Transverse colon (tissue), 4 donors: ENCODE measurements around the gene EYS. TPM values are rescaled to one million over a fixed set of nuclear protein-coding genes. Genes with fewer than 3 reads are reported as not detected.

Experiments used
- DNase-seq: peaks from one replicate; pipeline ENCODE4 v3.0.0-alpha.2; 2019
- H3K27ac ChIP-seq, 4 donors: fragments of 200-600 bp; sonication (generic); 2 replicates each; pipeline ENCODE4 v1.5.1; 2016 to 2018; ENCODE audit warnings: inconsistent platforms in 4 of 4
- H3K27me3 ChIP-seq: fragments of 200-600 bp; sonication (generic); 2 replicates; pipeline ENCODE4 v1.5.1; 2017; ENCODE audit warnings: inconsistent platforms
- H3K36me3 ChIP-seq, 4 donors: fragments of 200-600 bp; sonication (generic); 2 replicates each; pipeline ENCODE4 v1.5.1; 2017 to 2019; ENCODE audit warnings: inconsistent platforms in 4 of 4
- H3K4me1 ChIP-seq, 4 donors: fragments of 200-600 bp; sonication (generic); 2 replicates each; pipeline ENCODE4 v1.5.1; 2017 to 2020; ENCODE audit warnings: inconsistent platforms in 4 of 4
- H3K4me3 ChIP-seq, 4 donors: fragments of 200-600 bp; sonication (generic); 1 replicate in 1 of 4; 2 replicates in 3 of 4; pipeline versions ENCODE4 v1.5.1 to v1.6.1; 2017 to 2019; ENCODE audit warnings: inconsistent platforms in 4 of 4
- H3K9me3 ChIP-seq, 2 donors: fragments of 200-600 bp; sonication (generic); 2 replicates each; pipeline ENCODE4 v1.5.1; 2017 to 2019; ENCODE audit warnings: inconsistent platforms in 2 of 2
- EP300 ChIP-seq: sonication (generic); formaldehyde crosslinking; IDR thresholded peaks from one replicate; pipeline ENCODE4 v1.6.1; 2017; ENCODE audit warnings: antibody characterized with exemption, low read depth
- POLR2A ChIP-seq: fragments of 450-650 bp; IDR thresholded peaks from one replicate; pipeline ENCODE4 v1.6.1; 2016; ENCODE audit warnings: antibody characterized with exemption, mild to moderate bottlenecking, moderate library complexity
- POLR2AphosphoS5 ChIP-seq, 3 donors: sonication (generic); formaldehyde crosslinking; IDR thresholded peaks; one replicate each; pipeline ENCODE4 v1.6.1; 2016; ENCODE audit warnings: antibody characterized with exemption in 3 of 3
- WGBS, 2 donors: methylation state at CpG; one replicate each; pipeline ENCODE4 v1.1.5; 2018; ENCODE audit warnings: low coverage in 1 of 2; 5-methylcytosine and 5-hydroxymethylcytosine counted together
- in situ Hi-C, 4 donors: fragments of 200-750 bp; cut with MboI; loops; one replicate each; pipeline versions ENCODE4 v1.15.0 to v1.15.1; 2017; ENCODE audit warnings: low sequenced_read_pairs in 3 of 4, low pct_ligation_motif_present in 1 of 4, low pct_unique_long_range_greater_than_20kb in 1 of 4
- intact Hi-C: fragments of 100-400 bp; cut with DNase I; formaldehyde crosslinking; loops from one replicate; pipeline ENCODE4 v1.15.1; 2023; ENCODE audit warnings: low total_unique reads
- total RNA-seq, 4 donors: library from RNA; depleted of rRNA; stranded (reverse); fragments of >200 nt; gene quantifications; one replicate each; pipeline ENCODE4 v1.1.0, GENCODE V29; 2016
- TF ChIP-seq, protein P1 (sequence below), 5 experiments: fragments of 200-600 bp in 3 of 5; fragments of 450-650 bp in 2 of 5; sonication (generic) in 3 of 5; IDR thresholded peaks; 1 replicate in 2 of 5; 2 replicates in 3 of 5; pipeline ENCODE4 v1.5.1; 2016 to 2017; ENCODE audit warnings: antibody characterized with exemption in 5 of 5, inconsistent platforms in 3 of 5, mild to moderate bottlenecking in 2 of 5, moderate library complexity in 1 of 5

Gene EYS
- total RNA-seq, 4 donors from 2014 or later: 0.41 TPM; not detected in 3

DNA sequence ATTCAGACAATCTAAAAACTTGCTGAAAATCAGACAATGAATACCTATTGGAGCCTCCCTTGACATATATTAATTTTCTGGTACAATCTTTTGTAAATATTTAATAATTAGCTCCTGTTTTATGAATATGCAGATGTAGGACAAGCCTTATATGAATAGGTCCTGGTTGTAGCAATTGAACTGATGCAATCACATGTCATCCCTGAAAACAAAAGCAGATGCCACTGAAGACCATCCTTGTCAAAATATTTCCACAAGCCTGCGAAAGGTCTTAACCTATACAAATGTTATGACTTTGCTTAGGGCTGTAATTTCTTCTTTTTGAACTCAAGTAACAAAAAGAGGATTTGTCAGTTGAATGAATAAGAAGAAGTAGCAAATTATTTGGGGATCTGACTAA, 722.1 kb downstream of the EYS start:
- H3K9me3 ChIP-seq: no peaks in the 10 kb centered on the region

DNA sequence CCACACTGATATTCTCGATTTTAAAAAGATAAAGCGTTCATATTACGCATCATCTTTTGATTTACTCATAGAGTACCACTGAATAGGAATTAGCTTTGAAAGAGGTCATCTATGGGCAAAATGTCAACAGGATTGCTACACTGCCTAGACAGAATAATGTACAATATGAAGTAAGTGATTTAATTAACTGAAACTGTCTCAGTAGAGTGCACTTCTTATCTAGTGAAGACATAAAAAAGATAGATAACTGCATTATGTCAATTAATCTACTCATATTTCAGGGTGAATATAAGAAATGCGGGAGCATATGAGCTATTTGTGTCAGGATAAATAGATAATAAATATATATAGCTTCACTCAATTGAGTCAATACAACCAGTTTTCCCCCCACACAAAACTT, 723.9 kb downstream of the EYS start:
- H3K9me3 ChIP-seq: no peaks in the 10 kb centered on the region
- H3K27ac ChIP-seq: no peak overlapping the region
- H3K4me3 ChIP-seq: no peak overlapping the region
- WGBS, 2 donors: 87 to 89% methylated on average over 4 of the region's 4 CpGs
- no peak for DNase-seq
- TF ChIP-seq EP300: no peak
- TF ChIP-seq POLR2AphosphoS5 (IDR thresholded peaks at IDR 0.05): no peak
- TF ChIP-seq POLR2A: no peak
- TF ChIP-seq, protein P1, sequence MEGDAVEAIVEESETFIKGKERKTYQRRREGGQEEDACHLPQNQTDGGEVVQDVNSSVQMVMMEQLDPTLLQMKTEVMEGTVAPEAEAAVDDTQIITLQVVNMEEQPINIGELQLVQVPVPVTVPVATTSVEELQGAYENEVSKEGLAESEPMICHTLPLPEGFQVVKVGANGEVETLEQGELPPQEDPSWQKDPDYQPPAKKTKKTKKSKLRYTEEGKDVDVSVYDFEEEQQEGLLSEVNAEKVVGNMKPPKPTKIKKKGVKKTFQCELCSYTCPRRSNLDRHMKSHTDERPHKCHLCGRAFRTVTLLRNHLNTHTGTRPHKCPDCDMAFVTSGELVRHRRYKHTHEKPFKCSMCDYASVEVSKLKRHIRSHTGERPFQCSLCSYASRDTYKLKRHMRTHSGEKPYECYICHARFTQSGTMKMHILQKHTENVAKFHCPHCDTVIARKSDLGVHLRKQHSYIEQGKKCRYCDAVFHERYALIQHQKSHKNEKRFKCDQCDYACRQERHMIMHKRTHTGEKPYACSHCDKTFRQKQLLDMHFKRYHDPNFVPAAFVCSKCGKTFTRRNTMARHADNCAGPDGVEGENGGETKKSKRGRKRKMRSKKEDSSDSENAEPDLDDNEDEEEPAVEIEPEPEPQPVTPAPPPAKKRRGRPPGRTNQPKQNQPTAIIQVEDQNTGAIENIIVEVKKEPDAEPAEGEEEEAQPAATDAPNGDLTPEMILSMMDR (IDR thresholded peaks at IDR 0.05): no peak
- no peaks in the 10 kb centered on the region for H3K36me3 ChIP-seq
- intact Hi-C loops: no loop called here
- H3K4me1 ChIP-seq: no peaks in the 10 kb centered on the region
- no peaks in the 10 kb centered on the region for H3K27me3 ChIP-seq
- in situ Hi-C loops: no loop called here

More for the DNA sequence above, 722.1 kb downstream of the EYS start:
- DNase-seq: no peak
- in situ Hi-C loops (no loop called here), intact Hi-C loops (no loop called here)
- TF ChIP-seq POLR2AphosphoS5 (IDR thresholded peaks at IDR 0.05): no peak
- TF ChIP-seq EP300: no peak
- TF ChIP-seq, protein P1 (IDR thresholded peaks at IDR 0.05): no peak
- no peak for TF ChIP-seq POLR2A
- Histone ChIP-seq H3K4me1 (no peaks in the 10 kb centered on the region), H3K36me3 (no peaks in the 10 kb centered on the region), H3K27me3 (no peaks in the 10 kb centered on the region), H3K4me3 (no peak overlapping the region), H3K27ac (no peak overlapping the region)
- WGBS, 2 donors: 89 to 100% methylated on average over 1 of the region's 1 CpG

DNA sequence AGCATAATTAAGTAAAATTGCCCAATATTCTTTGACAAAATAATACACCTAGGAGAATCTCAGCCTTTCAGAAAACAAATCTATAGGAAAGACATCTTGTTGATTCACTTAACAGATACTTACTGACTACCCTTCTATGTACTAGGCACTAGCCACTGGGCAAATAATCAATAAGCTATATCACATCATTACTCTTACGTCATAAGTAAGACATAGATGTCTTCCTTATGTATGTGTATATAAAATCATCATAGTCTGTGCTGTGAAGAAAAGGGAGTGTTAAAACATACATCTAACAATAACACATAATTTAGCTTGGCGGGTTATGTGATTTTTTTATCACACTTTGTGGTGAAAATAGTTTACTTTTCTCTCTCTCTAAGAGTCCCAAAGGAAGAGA, 733.9 kb downstream of the EYS start:
- DNase-seq: no peak
- H3K27ac ChIP-seq: no peak overlapping the region
- H3K9me3 ChIP-seq: no peaks in the 10 kb centered on the region
- H3K4me1 ChIP-seq: no peaks in the 10 kb centered on the region
- H3K36me3 ChIP-seq: no peaks in the 10 kb centered on the region
- H3K4me3 ChIP-seq: no peak overlapping the region
- no peaks in the 10 kb centered on the region for H3K27me3 ChIP-seq
- TF ChIP-seq POLR2AphosphoS5 (IDR thresholded peaks at IDR 0.05) (no peak), EP300 (no peak), POLR2A (no peak)
- TF ChIP-seq, protein P1 (IDR thresholded peaks at IDR 0.05): no peak
- in situ Hi-C loops: no loop called here
- 43 to 60% methylated on average over 2 of the region's 2 CpGs for WGBS, 2 donors
- intact Hi-C loops: no loop called here

DNA sequence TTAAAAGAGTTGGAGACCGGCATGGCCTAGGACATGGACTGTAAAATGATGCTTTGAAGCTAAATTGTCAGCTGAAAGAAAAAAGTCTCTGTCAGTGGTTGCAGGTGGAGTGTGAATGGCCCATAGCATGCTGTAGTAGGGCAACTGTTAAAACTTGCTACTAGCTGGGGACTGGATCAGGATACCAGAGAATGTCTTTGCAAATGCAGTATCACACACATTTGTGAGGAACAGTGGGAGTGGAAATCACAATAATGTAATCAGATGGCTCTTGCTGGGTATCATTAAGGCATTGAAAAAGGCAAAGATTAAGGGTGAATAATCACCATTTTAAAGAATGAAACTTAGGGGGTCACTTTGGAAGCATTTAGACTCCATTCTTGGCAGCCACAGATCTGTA, 737.9 kb downstream of the EYS start:
- H3K27me3 ChIP-seq: no peaks in the 10 kb centered on the region
- no peaks in the 10 kb centered on the region for H3K9me3 ChIP-seq
- H3K36me3 ChIP-seq: no peaks in the 10 kb centered on the region
- in situ Hi-C loops (no loop called here), intact Hi-C loops (no loop called here)
- H3K27ac ChIP-seq: no peak overlapping the region
- no peak overlapping the region for H3K4me3 ChIP-seq
- no peak for DNase-seq
- TF ChIP-seq POLR2AphosphoS5 (IDR thresholded peaks at IDR 0.05) (no peak), EP300 (no peak), POLR2A (no peak)
- TF ChIP-seq, protein P1 (IDR thresholded peaks at IDR 0.05): no peak
- 65 to 70% methylated on average over 1 of the region's 1 CpG for WGBS, 2 donors
- no peaks in the 10 kb centered on the region for H3K4me1 ChIP-seq
